HG03039 (cell line): ENCODE results near the gene TSC22D1.

Experiments used
- ATAC-seq: cut with Tn5 transposase; IDR thresholded peaks from one replicate; pipeline ENCODE4 v1.9.1; 2021; ENCODE audit warnings: mild to moderate bottlenecking, moderate library complexity; ENCODE audit not compliant: unreplicated experiment

Gene TSC22D1

DNA sequence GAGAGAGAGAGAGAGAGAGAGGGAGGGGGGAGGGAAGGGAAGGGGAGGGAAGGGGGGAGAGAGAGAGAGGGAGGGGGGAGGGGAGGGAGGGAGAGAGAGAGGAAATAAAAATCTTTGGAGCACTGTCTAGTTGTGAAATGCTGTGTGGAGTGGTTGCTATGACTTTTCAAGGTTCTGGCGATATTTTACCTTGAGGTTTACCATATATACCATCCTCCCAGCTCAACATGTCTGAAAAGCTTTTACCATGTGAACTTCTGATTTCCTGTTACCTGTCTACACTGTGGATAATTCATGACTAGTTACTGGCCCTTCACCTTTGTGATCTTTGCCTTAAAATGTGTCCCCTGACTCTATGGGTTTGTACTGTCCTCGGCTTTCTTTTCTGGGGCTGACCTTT, 164.3 kb downstream of the TSC22D1 start:
- ATAC-seq, result no peak

DNA sequence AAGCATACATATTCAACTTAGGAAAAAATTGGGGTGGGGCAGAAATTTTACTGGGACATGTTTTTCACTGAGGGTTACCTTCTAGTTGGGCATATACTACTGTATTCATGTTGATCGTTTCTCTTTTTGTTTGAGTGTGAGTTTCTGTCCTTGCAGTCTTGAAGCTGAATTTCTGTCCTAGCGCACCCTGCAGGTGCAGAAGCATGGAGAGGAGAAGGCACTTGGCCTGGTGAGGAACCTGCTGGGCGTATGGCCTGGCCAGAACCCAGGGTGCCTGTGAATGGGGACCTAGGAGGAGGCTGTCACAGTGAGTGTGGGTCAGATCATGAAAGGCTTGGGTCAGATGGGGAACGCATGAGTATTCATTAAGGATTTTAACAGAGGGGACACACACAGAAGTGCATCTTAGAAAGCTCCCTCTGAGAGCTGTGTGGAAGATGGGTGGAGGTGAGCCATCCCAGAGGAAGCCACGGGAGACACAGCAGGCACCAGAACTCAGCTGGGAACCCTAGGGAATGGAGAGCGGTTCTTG, 165.7 kb downstream of the TSC22D1 start:
- no peak for ATAC-seq

DNA sequence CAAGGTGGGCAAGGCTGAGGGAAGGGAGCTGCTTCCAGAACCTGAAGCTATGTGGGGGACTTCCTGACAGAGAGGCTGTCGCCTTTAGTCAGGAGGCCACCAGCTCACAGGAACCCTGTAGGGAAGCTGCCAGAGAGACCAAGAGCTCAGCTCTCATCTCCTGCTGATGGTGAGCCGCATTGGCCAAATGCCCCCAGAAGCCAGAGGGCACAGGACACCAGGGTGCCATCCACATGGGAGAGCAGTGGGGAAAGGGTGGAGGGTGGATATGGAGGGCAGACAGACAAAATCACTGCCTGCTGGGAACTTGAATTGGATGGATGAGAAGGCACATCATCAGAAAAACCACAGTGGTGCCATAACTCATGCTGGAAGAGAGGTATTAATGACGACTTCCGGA, 166.5 kb downstream of the TSC22D1 start:
- no peak for ATAC-seq

DNA sequence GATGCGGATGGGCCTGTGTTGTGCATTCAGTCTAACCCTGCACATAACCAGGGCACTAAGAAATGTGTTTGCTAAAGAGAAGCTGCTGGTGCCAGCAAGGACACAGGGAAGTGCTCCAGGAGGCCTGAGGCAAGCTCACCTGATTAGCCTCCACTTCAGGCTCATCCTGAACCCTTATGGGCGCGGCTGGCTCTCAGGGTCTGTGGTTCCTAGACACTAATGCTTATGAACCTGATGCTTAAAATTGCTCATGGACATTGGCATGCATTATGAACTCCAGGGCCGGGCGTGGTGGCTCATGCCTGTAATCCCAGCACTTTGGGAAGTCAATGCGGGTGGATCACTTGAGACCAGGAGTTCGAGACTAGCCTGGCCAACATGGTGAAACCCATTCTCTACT, 168.2 kb downstream of the TSC22D1 start:
- ATAC-seq, result no peak

- ATAC-seq, result no peak
Measured at GRCh38 chr13:44407379-44407778, 168.8 kb downstream of the TSC22D1 start.

DNA sequence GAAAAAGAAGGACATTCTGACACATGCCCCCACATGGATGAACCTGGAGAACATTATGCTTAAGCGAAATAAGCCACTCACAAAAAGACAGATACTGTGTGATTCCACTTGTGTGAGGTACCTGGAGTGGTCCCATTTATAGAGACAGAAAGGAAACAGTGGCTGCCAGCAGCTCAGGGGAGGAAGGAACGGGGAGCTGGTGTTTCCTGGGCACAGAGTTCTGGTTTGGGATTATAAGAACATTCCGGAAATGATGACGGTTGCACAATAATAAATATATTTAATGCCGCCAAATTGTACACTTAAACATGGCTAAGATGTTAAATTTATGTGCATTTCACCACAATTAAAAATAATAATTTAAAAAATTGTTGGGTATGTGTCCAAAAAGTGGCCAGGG, 169.5 kb downstream of the TSC22D1 start:
- ATAC-seq, result no peak

GRCh38 chr13:44404261-44405132, 171.6 kb downstream of the TSC22D1 start:
- ATAC-seq, result no peak

DNA sequence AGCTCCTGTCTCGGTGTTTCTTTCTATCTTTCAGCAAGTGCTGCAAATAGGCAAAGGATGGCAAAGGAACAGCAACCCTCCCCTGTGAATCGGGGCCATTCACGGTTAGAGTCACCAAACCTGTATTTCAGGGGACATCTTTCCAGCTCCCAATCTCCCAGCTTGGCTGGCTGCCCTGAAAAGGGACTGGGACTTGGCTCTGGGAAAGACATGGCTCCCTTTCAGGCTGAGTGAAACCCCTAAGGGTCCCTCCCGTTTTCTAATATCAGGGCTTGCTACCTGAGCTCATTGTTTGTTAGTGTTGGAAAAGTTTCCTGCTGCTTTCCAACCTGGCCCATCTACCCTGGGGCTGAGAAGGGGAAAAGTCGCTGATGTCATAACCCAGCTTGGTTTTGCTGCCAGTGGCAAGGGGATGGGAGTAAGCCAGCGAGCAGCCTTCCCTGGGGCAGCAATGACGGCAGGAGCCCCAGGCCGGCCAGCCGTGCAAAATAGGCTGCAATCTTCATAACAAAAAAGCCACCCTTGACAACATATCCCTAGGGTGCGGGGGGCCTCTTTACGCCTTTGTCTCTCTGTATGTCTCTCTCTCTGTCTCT, 172.6 kb downstream of the TSC22D1 start:
- ATAC-seq, result no peak

GRCh38 chr13:44402899-44403445, 173.2 kb downstream of the TSC22D1 start:
- no peak for ATAC-seq

DNA sequence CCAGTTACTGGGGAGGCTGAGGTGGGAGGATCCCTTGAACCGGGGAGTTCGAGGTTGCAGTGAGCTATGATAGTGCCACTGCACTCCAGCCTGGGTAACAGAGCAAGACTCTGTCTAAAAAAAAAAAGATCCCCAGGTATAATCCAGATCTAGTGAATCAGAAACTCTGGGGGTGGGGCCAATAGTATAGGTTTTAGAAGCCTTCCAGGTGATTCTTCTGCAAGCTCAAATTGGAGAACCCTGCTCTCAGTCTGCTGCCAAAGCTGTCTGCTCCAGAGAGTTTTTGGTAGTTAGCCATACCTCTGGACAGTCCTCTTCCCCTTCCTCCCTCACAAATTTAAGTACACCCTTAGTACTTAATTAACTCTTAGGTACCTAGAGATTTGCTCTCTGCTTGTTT, 174.6 kb downstream of the TSC22D1 start:
- ATAC-seq, result no peak

- no peak for ATAC-seq
Measured at GRCh38 chr13:44400736-44401135, 175.4 kb downstream of the TSC22D1 start.

DNA sequence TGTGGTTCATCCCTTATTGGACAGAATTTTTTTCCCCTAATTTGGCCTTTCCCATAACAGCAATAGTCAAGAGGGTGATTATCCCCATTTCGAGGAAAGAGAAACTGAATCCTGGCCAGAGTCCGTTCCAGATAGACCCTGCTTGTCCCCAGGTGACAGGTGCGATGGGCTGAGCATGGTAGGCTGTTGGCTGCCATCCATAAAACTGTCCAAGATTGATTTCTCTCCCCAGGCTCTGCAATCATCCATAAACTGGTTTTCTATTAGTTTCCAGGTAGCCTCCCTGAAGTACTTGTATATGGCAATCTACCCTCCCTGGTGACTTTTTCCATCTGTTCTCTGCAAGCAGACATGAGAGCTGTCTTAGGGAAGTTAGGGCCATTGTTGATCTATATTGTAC, 177.1 kb downstream of the TSC22D1 start:
- no peak for ATAC-seq

GRCh38 chr13:44398606-44399005, 177.5 kb downstream of the TSC22D1 start:
- ATAC-seq, result no peak

DNA sequence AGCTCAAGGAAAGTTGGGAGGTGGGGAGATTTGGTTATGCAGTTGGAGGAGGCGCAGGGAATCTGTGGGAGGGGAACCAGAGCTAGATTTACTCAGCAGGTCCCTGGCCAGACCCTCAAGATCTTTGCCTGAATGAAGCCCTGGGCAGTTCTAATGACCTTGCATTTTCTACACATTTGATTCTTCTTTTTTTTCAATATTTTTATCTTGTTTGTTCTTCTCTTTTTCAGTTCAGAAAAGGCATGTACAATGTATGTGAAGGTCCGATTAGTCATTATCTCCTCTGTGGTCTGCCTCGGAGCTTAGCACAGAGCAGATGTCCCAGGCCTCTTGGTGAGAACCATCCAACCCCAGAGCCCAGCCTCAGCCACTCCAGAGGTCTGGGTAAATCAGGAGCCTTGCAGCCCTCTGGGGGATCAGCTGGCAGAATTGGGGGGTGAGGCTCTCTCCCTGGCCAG, 178.3 kb downstream of the TSC22D1 start:
- ATAC-seq, result no peak

DNA sequence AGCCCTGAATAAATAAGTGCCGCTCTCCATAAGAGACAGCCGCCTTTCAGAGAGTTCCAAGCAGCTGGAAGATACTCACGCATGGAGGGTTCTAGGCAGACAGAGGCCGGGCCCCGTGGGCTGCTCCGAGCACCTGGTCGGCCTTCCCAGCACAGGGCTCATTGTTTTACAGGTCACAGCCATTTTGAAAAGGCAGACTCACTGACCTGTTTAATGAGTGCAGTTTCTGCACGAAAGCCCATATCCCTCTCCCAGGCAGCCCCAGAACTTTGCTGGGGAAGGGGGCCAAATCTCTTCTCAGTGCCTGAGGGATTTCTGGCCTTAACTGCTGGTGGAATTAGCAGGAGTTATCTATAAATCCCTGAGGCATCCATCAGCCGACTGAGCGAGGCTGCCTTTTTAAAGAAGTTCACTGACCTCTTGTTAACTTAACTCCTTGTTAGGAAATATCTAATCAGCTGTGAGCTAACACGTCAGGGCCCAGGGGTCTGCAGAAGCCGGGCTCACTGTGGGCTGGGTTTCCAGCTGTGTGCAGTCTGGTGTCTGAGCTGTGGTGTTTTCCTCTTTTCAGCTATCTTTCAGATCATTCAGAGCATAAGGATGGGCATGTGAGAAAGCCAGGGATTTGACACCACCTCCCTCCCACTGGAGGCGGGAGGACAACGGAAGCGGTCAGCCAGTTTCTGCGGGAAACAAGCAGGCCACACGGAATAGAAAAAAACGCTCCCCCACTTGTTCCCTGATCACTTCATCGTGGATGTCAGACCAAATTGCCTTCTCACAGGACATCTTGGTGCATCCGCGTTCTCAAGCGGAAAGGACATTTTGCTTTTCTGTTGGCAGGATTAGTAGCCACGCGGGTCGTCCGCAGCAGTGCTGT, 179.2 kb downstream of the TSC22D1 start:
- no peak for ATAC-seq

DNA sequence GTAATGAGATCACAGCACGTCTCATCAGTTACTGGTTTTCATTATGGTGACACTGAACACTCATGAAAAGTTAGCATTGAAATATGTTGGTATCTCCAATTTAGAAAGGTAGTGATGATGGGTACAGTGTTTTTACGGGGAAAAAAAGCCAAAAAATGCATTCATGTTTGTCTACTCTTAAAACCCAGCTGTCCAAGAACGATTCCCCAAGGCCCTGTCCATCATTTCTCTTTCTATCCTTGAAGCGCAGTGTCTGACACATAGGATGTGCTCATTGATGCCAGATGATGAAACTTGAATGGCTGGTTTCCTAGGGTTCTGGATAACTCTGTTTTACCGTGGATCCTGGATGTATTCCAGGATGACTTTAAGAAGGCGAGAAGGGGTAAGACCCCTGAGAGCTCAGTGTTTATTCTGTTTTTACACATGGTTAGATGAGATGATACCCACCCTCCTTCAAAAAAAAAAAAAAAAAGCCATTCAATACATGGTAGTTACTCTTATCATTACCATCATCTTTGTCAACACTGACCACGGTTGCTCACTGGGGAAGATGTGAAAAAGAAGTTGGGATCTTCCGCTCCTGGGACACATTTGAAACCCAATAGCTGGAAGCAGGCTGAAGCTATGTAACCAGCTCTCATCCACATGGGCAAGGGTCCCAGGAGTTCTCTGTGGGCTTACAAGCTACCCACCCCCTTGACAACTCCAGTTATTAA, 180.0 kb downstream of the TSC22D1 start:
- ATAC-seq, result no peak

GRCh38 chr13:44394658-44395057, 181.5 kb downstream of the TSC22D1 start:
- no peak for ATAC-seq

GRCh38 chr13:44393391-44393790, 182.7 kb downstream of the TSC22D1 start:
- no peak for ATAC-seq

- ATAC-seq, result no peak
Measured at GRCh38 chr13:44389876-44390275, 186.3 kb downstream of the TSC22D1 start.

GRCh38 chr13:44389060-44389666, 187.0 kb downstream of the TSC22D1 start:
- ATAC-seq, result no peak
